PFSK-1 (cell line): Measurements from ENCODE around the gene DRP2.

Experiments
- FOXP2 ChIP-seq: optimal IDR thresholded peaks from 2 replicates; pipeline ENCODE3; 2011; ENCODE audit warnings: borderline replicate concordance, control low read depth, inconsistent platforms; ENCODE audit not compliant: insufficient read depth; ENCODE audit errors: extremely low read length, extremely low read depth
- POLR2AphosphoS5 ChIP-seq: IDR thresholded peaks from 2 replicates; pipeline ENCODE4 v1.6.1; 2012; ENCODE audit warnings: low read depth, mild to moderate bottlenecking, control low read depth, low read length, moderate library complexity
- SIN3A ChIP-seq: IDR thresholded peaks from 2 replicates; pipeline ENCODE4 v1.6.1; 2012; ENCODE audit warnings: mild to moderate bottlenecking, low read length, moderate library complexity, borderline replicate concordance; ENCODE audit not compliant: insufficient read depth
- TAF1 ChIP-seq: IDR thresholded peaks from 2 replicates; pipeline ENCODE4 v1.6.1; 2012; ENCODE audit warnings: low read length, control low read depth, borderline replicate concordance; ENCODE audit not compliant: insufficient read depth
- TF ChIP-seq, protein P1 (sequence below), 2 experiments: IDR thresholded peaks; 2 replicates each; pipeline versions ENCODE4 v1.6.1 to v1.8.0; 2011 to 2012; ENCODE audit warnings: low read depth in 2 of 2, low read length in 2 of 2, control low read depth in 1 of 2, inconsistent platforms in 1 of 2, mild to moderate bottlenecking in 1 of 2, moderate library complexity in 1 of 2; ENCODE audit not compliant: insufficient read depth in 1 of 2

Gene DRP2

DNA sequence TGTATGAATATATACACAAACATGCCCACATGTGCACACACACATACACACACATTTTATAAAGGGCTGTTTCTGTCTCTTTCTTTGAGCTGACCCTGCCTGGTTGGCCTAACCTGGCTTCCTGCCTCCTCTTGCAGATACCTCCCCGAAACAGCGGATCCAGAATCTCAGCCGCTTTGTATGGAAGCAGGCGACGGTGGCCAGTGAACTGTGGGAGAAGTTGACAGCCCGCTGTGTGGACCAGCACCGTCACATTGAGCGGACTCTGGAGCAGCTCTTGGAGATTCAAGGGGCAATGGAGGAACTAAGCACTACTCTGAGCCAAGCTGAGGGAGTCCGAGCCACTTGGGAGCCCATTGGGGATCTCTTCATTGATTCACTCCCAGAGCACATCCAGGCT is 21.9 kb downstream of the DRP2 start:
- TF ChIP-seq, protein P1, sequence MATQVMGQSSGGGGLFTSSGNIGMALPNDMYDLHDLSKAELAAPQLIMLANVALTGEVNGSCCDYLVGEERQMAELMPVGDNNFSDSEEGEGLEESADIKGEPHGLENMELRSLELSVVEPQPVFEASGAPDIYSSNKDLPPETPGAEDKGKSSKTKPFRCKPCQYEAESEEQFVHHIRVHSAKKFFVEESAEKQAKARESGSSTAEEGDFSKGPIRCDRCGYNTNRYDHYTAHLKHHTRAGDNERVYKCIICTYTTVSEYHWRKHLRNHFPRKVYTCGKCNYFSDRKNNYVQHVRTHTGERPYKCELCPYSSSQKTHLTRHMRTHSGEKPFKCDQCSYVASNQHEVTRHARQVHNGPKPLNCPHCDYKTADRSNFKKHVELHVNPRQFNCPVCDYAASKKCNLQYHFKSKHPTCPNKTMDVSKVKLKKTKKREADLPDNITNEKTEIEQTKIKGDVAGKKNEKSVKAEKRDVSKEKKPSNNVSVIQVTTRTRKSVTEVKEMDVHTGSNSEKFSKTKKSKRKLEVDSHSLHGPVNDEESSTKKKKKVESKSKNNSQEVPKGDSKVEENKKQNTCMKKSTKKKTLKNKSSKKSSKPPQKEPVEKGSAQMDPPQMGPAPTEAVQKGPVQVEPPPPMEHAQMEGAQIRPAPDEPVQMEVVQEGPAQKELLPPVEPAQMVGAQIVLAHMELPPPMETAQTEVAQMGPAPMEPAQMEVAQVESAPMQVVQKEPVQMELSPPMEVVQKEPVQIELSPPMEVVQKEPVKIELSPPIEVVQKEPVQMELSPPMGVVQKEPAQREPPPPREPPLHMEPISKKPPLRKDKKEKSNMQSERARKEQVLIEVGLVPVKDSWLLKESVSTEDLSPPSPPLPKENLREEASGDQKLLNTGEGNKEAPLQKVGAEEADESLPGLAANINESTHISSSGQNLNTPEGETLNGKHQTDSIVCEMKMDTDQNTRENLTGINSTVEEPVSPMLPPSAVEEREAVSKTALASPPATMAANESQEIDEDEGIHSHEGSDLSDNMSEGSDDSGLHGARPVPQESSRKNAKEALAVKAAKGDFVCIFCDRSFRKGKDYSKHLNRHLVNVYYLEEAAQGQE (IDR thresholded peaks at IDR 0.05; ENCODE audit: insufficient read depth in 1 of 2, low read depth in 2 of 2, low read length in 2 of 2) = no peak
- no peak for TF ChIP-seq FOXP2
- no peak for TF ChIP-seq TAF1
- no peak for TF ChIP-seq SIN3A
- no peak for TF ChIP-seq POLR2AphosphoS5

DNA sequence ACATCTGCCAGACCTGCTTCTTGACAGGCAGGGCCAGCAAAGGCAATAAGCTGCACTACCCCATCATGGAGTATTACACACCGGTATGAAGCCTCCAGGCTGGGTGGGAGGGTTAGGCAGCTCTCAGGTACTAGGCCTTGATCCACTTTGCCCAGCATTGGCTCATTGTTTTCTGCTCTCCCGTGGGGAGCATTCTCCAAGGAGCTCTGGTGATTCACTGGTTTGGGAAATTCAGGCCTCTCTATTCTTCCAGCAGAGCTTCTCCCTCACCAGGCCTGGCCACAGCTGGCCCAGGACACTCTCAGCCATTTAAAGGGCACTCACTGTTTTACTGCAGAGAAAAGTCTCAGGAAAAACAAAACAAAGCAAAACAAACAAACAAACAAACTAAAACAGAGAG is 33.0 kb downstream of the DRP2 start:
- TF ChIP-seq SIN3A (no peak), TAF1 (no peak), POLR2AphosphoS5 (no peak), FOXP2 (no peak)
- TF ChIP-seq, protein P1 (IDR thresholded peaks at IDR 0.05; ENCODE audit: insufficient read depth in 1 of 2, low read depth in 2 of 2, low read length in 2 of 2) = no peak

DNA sequence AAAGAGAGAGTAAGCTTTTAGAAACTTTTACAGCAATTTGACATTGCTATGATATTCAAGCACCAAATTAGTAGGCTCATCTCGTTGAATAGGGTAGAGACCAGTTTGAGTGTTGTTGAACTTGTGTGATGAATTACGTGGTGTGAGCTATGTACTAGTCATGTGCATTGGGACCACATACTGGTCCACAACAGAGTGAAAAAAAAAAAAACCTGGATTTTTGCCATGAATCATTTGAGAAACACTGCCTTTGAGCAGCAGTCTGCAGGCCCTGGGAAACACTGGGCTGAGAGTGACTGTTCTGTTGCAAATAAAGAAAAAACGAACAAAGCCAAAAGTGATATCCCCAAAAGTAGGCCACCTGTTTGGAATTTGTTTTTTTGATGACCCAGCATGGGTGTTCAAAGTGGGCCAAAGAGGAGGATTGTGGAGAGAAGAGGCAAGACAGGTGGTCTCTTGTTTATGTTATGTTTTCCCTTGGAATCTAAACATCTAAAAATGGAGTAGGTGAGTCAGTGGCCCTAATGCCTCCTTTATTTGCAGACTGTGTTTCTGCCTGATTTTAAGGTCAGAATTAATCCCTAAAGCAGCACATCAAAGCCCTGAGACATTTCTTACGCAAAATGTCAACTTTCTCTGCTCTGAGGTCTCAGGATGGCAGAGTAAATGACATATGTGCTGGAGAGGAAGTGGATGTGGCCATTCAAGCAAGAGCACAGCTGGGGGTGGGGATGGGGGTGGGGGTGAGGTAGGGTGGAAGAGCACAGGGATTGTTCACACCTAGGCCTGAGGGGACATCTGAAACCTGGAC is 38.1 kb downstream of the DRP2 start:
- TF ChIP-seq TAF1 (no peak), SIN3A (no peak), POLR2AphosphoS5 (no peak), FOXP2 (no peak)
- TF ChIP-seq, protein P1 (IDR thresholded peaks at IDR 0.05; ENCODE audit: insufficient read depth in 1 of 2, low read depth in 2 of 2, low read length in 2 of 2) = no peak

DNA sequence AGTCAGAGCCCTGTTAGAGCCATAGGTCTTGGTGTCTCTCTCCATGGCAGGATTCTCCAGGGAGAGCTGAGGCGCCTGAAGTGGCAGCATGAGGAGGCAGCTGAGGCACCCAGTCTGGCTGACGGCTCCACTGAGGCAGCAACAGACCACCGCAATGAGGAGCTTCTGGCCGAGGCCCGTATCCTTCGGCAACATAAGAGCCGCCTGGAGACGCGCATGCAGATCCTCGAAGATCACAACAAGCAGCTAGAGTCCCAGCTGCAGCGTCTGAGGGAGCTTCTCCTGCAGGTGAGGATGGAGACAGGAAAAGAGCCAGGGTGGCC is 38.6 kb downstream of the DRP2 start:
- TF ChIP-seq FOXP2 = no peak
- TF ChIP-seq, protein P1 (IDR thresholded peaks at IDR 0.05; ENCODE audit: insufficient read depth in 1 of 2, low read depth in 2 of 2, low read length in 2 of 2) = no peak
- no peak for TF ChIP-seq POLR2AphosphoS5
- TF ChIP-seq SIN3A = no peak
- no peak for TF ChIP-seq TAF1
